Sigmoid colon (tissue), 7 donors: ENCODE results near the gene PARD3. TPM values are rescaled to one million over a fixed set of nuclear protein-coding genes. Genes with fewer than 3 reads are reported as not detected.

Experiments used
- DNase-seq: peaks from one replicate; pipeline ENCODE4 v3.0.0-alpha.2; 2019
- H3K27ac ChIP-seq, 4 donors: fragments of 200-600 bp; sonication (generic); one replicate each; pipeline ENCODE4 v1.5.1; 2016 to 2019; ENCODE audit warnings: mild to moderate bottlenecking in 1 of 4
- H3K27me3 ChIP-seq, 3 donors: fragments of 200-600 bp; sonication (generic); one replicate each; pipeline ENCODE4 v1.5.1; 2019; ENCODE audit warnings: mild to moderate bottlenecking in 1 of 3
- H3K36me3 ChIP-seq, 4 donors: fragments of 200-600 bp; sonication (generic); one replicate each; pipeline ENCODE4 v1.5.1; 2016 to 2019
- H3K4me1 ChIP-seq, 4 donors: fragments of 200-600 bp; sonication (generic); one replicate each; pipeline ENCODE4 v1.5.1; 2017 to 2019
- H3K4me3 ChIP-seq, 4 donors: fragments of 200-600 bp; sonication (generic); one replicate each; pipeline ENCODE4 v1.5.1; 2017 to 2019; ENCODE audit warnings: mild to moderate bottlenecking in 2 of 4, moderate library complexity in 1 of 4
- H3K9me3 ChIP-seq, 4 donors: fragments of 200-600 bp in 3 of 4; sonication (generic) in 3 of 4; one replicate each; pipeline versions ENCODE4 v1.5.1 to v1.6.1; 2013 to 2019
- EP300 ChIP-seq, 4 donors: sonication (generic); formaldehyde crosslinking; IDR thresholded peaks; one replicate each; pipeline ENCODE4 v1.6.1; 2017; ENCODE audit warnings: antibody characterized with exemption in 4 of 4
- POLR2A ChIP-seq, 2 donors: fragments of 450-650 bp; IDR thresholded peaks; one replicate each; pipeline ENCODE4 v1.6.1; 2016; ENCODE audit warnings: antibody characterized with exemption in 2 of 2, mild to moderate bottlenecking in 2 of 2, moderate library complexity in 2 of 2
- POLR2AphosphoS5 ChIP-seq, 4 donors: sonication (generic); formaldehyde crosslinking; IDR thresholded peaks; one replicate each; pipeline ENCODE4 v1.6.1; 2017; ENCODE audit warnings: antibody characterized with exemption in 4 of 4
- WGBS, 2 donors: extraction: QIAGEN DNeasy Blood & Tissue Kit; methylation state at CpG; one replicate each; pipeline ENCODE4 v1.1.7; 2013; 5-methylcytosine and 5-hydroxymethylcytosine counted together
- intact Hi-C: fragments of 100-400 bp; cut with DNase I; formaldehyde crosslinking; loops from one replicate; pipeline ENCODE4 v1.15.1; 2023
- polyA plus RNA-seq, 3 donors: library from polyadenylated mRNA; stranded (reverse); fragments of 200-250 nt; gene quantifications; one replicate each; pipeline ENCODE4 v1.2.3, GENCODE V29; 2013
- total RNA-seq, 4 donors: library from RNA; depleted of rRNA; stranded (reverse); fragments of >200 nt; gene quantifications; one replicate each; pipeline ENCODE4 v1.1.0, GENCODE V29; 2016
- TF ChIP-seq, protein P1 (sequence below), 4 experiments: fragments of 450-650 bp in 3 of 4; fragments of 200-600 bp in 1 of 4; IDR thresholded peaks; one replicate each; pipeline ENCODE4 v1.5.1; 2016 to 2019; ENCODE audit warnings: antibody characterized with exemption in 4 of 4, mild to moderate bottlenecking in 3 of 4, moderate library complexity in 2 of 4
- donor health status: healthy with polysubstance abuse.
- donor health status: Bipolar disorder and iron deficiency.
- donor health status: healthy.

The PARD3 gene
- total and polyA plus RNA-seq, 7 donors: 17.5 to 96.4 (median 75.9) TPM

DNA sequence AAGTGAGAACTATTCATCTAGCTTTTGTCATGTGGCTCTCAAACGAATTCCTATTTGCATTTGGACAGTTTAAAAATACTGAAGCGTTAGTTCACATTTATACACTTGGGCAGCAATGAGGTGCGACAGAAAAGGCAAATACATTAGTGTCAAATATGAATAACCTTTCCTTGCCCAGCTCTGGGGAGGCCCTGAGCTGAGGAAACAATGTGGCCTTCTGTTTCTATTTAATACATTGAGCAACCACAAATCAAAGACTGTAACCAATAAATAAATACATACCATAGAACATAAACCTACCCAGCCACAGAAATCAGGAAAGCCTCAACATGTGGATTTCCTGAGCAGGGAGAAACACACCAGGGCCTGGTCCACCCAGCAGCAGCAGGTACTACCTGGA lies 585.2 kb downstream of the PARD3 start:
- TF ChIP-seq, protein P1, sequence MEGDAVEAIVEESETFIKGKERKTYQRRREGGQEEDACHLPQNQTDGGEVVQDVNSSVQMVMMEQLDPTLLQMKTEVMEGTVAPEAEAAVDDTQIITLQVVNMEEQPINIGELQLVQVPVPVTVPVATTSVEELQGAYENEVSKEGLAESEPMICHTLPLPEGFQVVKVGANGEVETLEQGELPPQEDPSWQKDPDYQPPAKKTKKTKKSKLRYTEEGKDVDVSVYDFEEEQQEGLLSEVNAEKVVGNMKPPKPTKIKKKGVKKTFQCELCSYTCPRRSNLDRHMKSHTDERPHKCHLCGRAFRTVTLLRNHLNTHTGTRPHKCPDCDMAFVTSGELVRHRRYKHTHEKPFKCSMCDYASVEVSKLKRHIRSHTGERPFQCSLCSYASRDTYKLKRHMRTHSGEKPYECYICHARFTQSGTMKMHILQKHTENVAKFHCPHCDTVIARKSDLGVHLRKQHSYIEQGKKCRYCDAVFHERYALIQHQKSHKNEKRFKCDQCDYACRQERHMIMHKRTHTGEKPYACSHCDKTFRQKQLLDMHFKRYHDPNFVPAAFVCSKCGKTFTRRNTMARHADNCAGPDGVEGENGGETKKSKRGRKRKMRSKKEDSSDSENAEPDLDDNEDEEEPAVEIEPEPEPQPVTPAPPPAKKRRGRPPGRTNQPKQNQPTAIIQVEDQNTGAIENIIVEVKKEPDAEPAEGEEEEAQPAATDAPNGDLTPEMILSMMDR (IDR thresholded peaks at IDR 0.05): no peak
- TF ChIP-seq POLR2A (IDR thresholded peaks at IDR 0.05): no peak
- TF ChIP-seq POLR2AphosphoS5 (IDR thresholded peaks at IDR 0.05): no peak
- no peak for TF ChIP-seq EP300 (IDR thresholded peaks at IDR 0.05)
- Histone ChIP-seq H3K9me3 (no peaks in the 10 kb centered on the region), H3K4me1 (no peaks in the 10 kb centered on the region), H3K36me3 (no peaks in the 10 kb centered on the region), H3K4me3 (no peak overlapping the region), H3K27ac (no peak overlapping the region), H3K27me3 (no peaks in the 10 kb centered on the region)
- no peak for DNase-seq
- 87 to 90% methylated on average over 3 of the region's 3 CpGs for WGBS, 2 donors
- intact Hi-C loops: no loop called here

DNA sequence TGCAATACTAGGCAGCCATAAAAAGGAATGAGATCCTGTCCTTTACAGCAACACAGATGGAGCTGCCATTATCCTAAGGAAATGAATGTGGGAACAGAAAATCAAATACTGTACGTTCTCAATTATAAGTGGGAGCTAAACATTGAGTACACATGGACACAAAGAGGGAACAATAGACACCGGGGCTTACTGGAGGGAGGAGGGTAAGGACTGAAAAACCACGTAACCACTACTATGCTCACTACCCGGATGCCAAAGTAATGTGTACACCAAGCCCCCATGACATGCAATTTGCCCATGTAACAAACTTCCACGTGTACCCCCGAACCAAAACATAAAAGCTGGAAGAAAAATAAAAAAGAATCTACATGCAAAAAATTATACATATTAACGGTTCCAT lies 587.0 kb downstream of the PARD3 start:
- no peaks in the 10 kb centered on the region for H3K4me1 ChIP-seq
- no peak for DNase-seq
- 73 to 88% methylated on average over 7 of the region's 7 CpGs for WGBS, 2 donors
- intact Hi-C loops: no loop called here
- H3K36me3 ChIP-seq: no peaks in the 10 kb centered on the region
- H3K27ac ChIP-seq: no peak overlapping the region
- no peak for TF ChIP-seq POLR2AphosphoS5 (IDR thresholded peaks at IDR 0.05)
- TF ChIP-seq, protein P1 (IDR thresholded peaks at IDR 0.05): no peak
- TF ChIP-seq POLR2A (IDR thresholded peaks at IDR 0.05): no peak
- no peak for TF ChIP-seq EP300 (IDR thresholded peaks at IDR 0.05)
- H3K27me3 ChIP-seq: no peaks in the 10 kb centered on the region
- H3K4me3 ChIP-seq: no peak overlapping the region
- H3K9me3 ChIP-seq: no peaks in the 10 kb centered on the region

DNA sequence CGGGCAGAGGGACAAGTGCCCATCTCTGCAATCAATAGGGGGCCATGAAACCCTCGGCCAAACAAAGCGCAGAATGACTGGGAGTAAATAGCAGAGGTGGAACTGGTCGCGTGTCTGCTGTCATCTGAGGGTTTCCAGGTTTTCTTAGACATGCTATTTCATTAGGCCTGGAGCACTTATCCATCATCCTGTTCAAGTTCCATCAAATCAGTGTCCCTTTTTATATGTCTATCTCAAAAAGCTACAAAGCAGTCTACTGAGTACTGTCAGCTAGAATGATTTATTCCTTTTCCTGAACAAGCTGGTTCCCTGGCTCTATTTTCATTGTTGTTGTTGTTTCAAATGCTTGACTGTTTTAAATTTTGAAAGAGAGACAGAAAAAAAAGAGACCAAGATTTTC lies 590.5 kb downstream of the PARD3 start:
- intact Hi-C loops: no loop called here
- TF ChIP-seq POLR2A (IDR thresholded peaks at IDR 0.05) (no peak), EP300 (IDR thresholded peaks at IDR 0.05) (no peak)
- TF ChIP-seq, protein P1 (IDR thresholded peaks at IDR 0.05): no peak
- no peaks in the 10 kb centered on the region for H3K36me3 ChIP-seq
- H3K9me3 ChIP-seq: no peaks in the 10 kb centered on the region
- no peak overlapping the region for H3K27ac ChIP-seq
- no peaks in the 10 kb centered on the region for H3K27me3 ChIP-seq
- WGBS, 2 donors: 83 to 88% methylated on average over 5 of the region's 5 CpGs
- no peak for DNase-seq
- no peak overlapping the region for H3K4me3 ChIP-seq
- no peaks in the 10 kb centered on the region for H3K4me1 ChIP-seq

DNA sequence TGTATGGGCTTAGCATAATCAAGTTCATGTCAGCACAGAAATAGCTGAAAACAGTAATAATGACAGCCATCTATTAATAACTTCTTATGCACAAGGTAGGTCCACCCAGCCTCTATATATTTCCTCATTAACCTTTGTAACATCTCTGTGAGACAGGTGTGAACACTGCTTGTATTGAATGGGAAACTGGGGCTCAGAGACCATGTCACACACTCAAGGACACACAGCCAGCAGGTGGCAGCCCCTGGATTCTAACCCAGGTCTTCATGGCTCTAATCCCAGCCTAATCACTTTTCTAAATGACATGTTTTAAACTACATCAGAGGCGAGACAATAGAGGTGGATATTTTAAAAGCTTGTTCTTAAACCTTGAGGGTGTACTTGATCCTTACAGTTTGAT lies 591.4 kb downstream of the PARD3 start:
- DNase-seq: no peak
- intact Hi-C loops: no loop called here
- TF ChIP-seq EP300 (IDR thresholded peaks at IDR 0.05) (no peak), POLR2AphosphoS5 (IDR thresholded peaks at IDR 0.05) (no peak), POLR2A (IDR thresholded peaks at IDR 0.05) (no peak)
- TF ChIP-seq, protein P1 (IDR thresholded peaks at IDR 0.05): no peak
- Histone ChIP-seq H3K9me3 (no peaks in the 10 kb centered on the region), H3K4me3 (no peak overlapping the region), H3K27ac (no peak overlapping the region), H3K27me3 (no peaks in the 10 kb centered on the region), H3K36me3 (no peaks in the 10 kb centered on the region), H3K4me1 (no peaks in the 10 kb centered on the region)
- WGBS, 2 donors: 65 to 85% methylated on average over 1 of the region's 1 CpG

DNA sequence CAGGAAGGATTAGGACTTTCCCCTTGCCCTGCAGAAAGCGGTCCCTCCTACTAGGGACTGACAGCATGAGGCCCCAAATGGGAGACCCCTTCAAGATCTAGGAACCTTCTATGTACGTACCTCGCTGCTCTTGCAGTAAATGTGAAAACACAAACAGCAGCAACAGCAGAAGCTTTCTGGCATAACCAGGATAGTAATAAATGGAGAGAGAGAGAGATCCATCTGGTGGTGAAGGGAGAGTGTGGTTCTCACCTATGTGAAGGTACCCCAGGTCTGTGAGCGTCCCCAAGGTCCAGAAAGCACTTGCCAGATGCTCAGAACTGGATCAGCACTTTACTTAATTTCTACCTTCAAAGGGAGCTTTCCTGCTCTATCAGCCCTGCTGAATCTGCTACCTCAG lies 592.7 kb downstream of the PARD3 start:
- H3K4me3 ChIP-seq: no peak overlapping the region
- no peaks in the 10 kb centered on the region for H3K27me3 ChIP-seq
- DNase-seq: no peak
- intact Hi-C loops: no loop called here
- no peaks in the 10 kb centered on the region for H3K36me3 ChIP-seq
- TF ChIP-seq, protein P1 (IDR thresholded peaks at IDR 0.05): no peak
- TF ChIP-seq EP300 (IDR thresholded peaks at IDR 0.05): no peak
- no peak overlapping the region for H3K27ac ChIP-seq
- WGBS, 2 donors: 92 to 93% methylated on average over 4 of the region's 4 CpGs
- H3K9me3 ChIP-seq: no peaks in the 10 kb centered on the region
- no peaks in the 10 kb centered on the region for H3K4me1 ChIP-seq
